HEK293T (cell line): ENCODE data around the gene LRRC7.

Experiments
- CTCF ChIA-PET: fragments of 350-600 bp; formaldehyde crosslinking; extraction: SDS; loops from one replicate; lab custom pipeline; 2021; ENCODE audit warnings: antibody characterized with exemption, inconsistent platforms; lab: Yijun Ruan, JAX
- POLR2A ChIA-PET: fragments of 350-600 bp; formaldehyde crosslinking; extraction: SDS; loops from one replicate; lab custom pipeline; 2020; ENCODE audit warnings: antibody characterized with exemption, inconsistent platforms; lab: Yijun Ruan, JAX
- DNase-seq: peaks from one replicate; pipeline ENCODE4 v3.0.0; 2012; ENCODE audit warnings: mixed read lengths; ENCODE audit errors: extremely low spot score
- ARNT ChIP-seq: fragments of 450-650 bp; IDR thresholded peaks from 2 replicates; pipeline ENCODE4 v1.6.1; 2017; ENCODE audit warnings: mild to moderate bottlenecking
- BHLHE40 ChIP-seq: fragments of 450-650 bp; IDR thresholded peaks from 2 replicates; pipeline ENCODE4 v1.6.1; 2016; ENCODE audit warnings: mild to moderate bottlenecking, moderate library complexity, borderline replicate concordance
- CTBP1 ChIP-seq: fragments of 450-650 bp; IDR thresholded peaks from 2 replicates; pipeline ENCODE4 v1.6.1; 2016; ENCODE audit warnings: borderline replicate concordance
- ELF4 ChIP-seq: fragments of 450-650 bp; IDR thresholded peaks from 2 replicates; pipeline ENCODE4 v1.6.1; 2017; ENCODE audit warnings: antibody characterized with exemption
- FOXA1 ChIP-seq: fragments of 450-650 bp; IDR thresholded peaks from 2 replicates; pipeline ENCODE4 v1.6.1; 2016; ENCODE audit warnings: mild to moderate bottlenecking
- FOXK2 ChIP-seq: fragments of 450-650 bp; IDR thresholded peaks from 2 replicates; pipeline ENCODE4 v1.6.1; 2016; ENCODE audit warnings: mild to moderate bottlenecking
- FOXM1 ChIP-seq: fragments of 450-650 bp; IDR thresholded peaks from 2 replicates; pipeline ENCODE4 v1.6.1; 2017; ENCODE audit warnings: mild to moderate bottlenecking, borderline replicate concordance
- HDGF ChIP-seq: fragments of 450-650 bp; IDR thresholded peaks from 2 replicates; pipeline ENCODE4 v1.6.1; 2017; ENCODE audit warnings: antibody characterized with exemption, borderline replicate concordance
- L3MBTL2 ChIP-seq: fragments of 450-650 bp; conservative IDR thresholded peaks from 2 replicates; pipeline ENCODE4 v1.6.1; 2016; ENCODE audit warnings: mild to moderate bottlenecking
- LEF1 ChIP-seq: fragments of 450-650 bp; IDR thresholded peaks from 2 replicates; pipeline ENCODE4 v1.6.1; 2017; ENCODE audit warnings: mild to moderate bottlenecking, borderline replicate concordance
- NFRKB ChIP-seq: fragments of 450-650 bp; IDR thresholded peaks from 2 replicates; pipeline ENCODE4 v1.6.1; 2016; ENCODE audit warnings: mild to moderate bottlenecking, moderate library complexity
- PKNOX1 ChIP-seq: fragments of 450-650 bp; IDR thresholded peaks from 2 replicates; pipeline ENCODE4 v1.6.1; 2016
- SP1 ChIP-seq: fragments of 450-650 bp; IDR thresholded peaks from 2 replicates; pipeline ENCODE4 v1.6.1; 2017
- SUZ12 ChIP-seq: fragments of 450-650 bp; IDR thresholded peaks from 2 replicates; pipeline ENCODE4 v1.6.1; 2016; ENCODE audit warnings: mild to moderate bottlenecking
- TARDBP ChIP-seq: fragments of 450-650 bp; IDR thresholded peaks from 2 replicates; pipeline ENCODE4 v1.6.1; 2016
- ZNF384 ChIP-seq: fragments of 450-650 bp; IDR thresholded peaks from 2 replicates; pipeline ENCODE4 v1.6.1; 2016

LRRC7 gene

GRCh38 chr1:69791311-69791710 lies 223.6 kb downstream of the LRRC7 start:
- DNase-seq: no peak
- ChIA-PET CTCF (no interaction called here), POLR2A (no interaction called here)
- TF ChIP-seq L3MBTL2 (no peak), TARDBP (no peak), ARNT (no peak), NFRKB (no peak), FOXK2 (no peak), SP1 (no peak), BHLHE40 (no peak), FOXM1 (no peak), HDGF (no peak), SUZ12 (no peak), FOXA1 (no peak), CTBP1 (no peak), ELF4 (no peak), ZNF384 (no peak), PKNOX1 (no peak), LEF1 (no peak)

- no peak for TF ChIP-seq FOXA1
- no peak for DNase-seq
- CTCF ChIA-PET: no interaction called here
- POLR2A ChIA-PET: no interaction called here
Observed at GRCh38 chr1:69794831-69795230, 227.1 kb downstream of the LRRC7 start.

DNA sequence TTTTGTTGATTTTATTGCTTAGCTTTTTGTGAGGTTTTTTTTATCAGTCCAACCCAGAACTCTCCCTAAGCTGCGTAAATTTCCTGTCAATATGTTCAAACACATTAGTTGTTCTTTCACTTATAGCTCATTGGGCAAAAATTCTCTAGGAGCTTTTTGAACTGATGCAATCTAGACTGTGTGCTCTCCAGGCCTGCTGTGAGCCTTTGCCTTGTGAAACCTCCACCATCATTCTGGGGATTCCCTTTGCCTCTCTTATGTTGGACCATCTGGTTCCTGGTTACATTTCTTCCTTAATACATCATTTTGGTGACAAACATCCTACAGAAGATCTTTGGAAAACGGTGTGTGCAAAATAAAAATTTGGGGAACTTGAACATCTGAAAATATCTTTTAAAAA lies 247.2 kb downstream of the LRRC7 start:
- no peak for DNase-seq
- TF ChIP-seq NFRKB: no peak
- TF ChIP-seq HDGF: no peak
- no peak for TF ChIP-seq SUZ12
- TF ChIP-seq ELF4: no peak
- no peak for TF ChIP-seq TARDBP
- no peak for TF ChIP-seq ARNT
- no peak for TF ChIP-seq FOXA1
- TF ChIP-seq ZNF384: no peak
- TF ChIP-seq L3MBTL2: no peak
- no peak for TF ChIP-seq FOXM1
- TF ChIP-seq FOXK2: no peak
- no peak for TF ChIP-seq PKNOX1
- no peak for TF ChIP-seq CTBP1
- TF ChIP-seq BHLHE40: no peak
- no peak for TF ChIP-seq LEF1
- TF ChIP-seq SP1: no peak
- ChIA-PET POLR2A (no interaction called here), CTCF (interaction anchor here (1.1 kb wide), 1 partner anchor 1215 kb away, joined by 3 read pairs; no protein-coding TSS in a partner anchor)

GRCh38 chr1:69824932-69825331 lies 257.2 kb downstream of the LRRC7 start:
- CTCF ChIA-PET: no interaction called here
- TF ChIP-seq ARNT (no peak), LEF1 (no peak), BHLHE40 (no peak), SP1 (no peak), L3MBTL2 (no peak), FOXM1 (no peak), TARDBP (no peak), FOXK2 (no peak), ELF4 (no peak), PKNOX1 (no peak), SUZ12 (no peak), FOXA1 (no peak)
- POLR2A ChIA-PET: no interaction called here
- DNase-seq: no peak

DNA sequence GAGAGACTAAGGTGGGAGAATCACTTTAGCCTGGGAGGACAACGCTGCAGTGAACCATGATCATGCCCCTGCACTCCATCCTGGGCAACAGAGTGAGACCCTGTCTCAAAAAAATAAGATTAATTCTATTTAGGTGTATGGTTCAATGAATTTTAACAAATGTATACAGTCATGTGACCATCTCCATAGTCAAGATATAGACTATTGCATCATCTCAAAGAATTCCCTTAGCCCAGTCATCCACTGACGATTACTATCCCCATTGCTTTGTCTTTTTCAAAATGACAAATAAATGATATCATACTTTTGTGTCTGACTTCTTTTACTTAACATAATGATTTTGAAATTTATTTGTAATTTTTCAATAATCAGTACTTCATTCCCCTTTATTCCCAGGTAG lies 260.0 kb downstream of the LRRC7 start:
- no peak for TF ChIP-seq FOXA1
- no peak for TF ChIP-seq BHLHE40
- no peak for DNase-seq
- ChIA-PET POLR2A (no interaction called here), CTCF (no interaction called here)

DNA sequence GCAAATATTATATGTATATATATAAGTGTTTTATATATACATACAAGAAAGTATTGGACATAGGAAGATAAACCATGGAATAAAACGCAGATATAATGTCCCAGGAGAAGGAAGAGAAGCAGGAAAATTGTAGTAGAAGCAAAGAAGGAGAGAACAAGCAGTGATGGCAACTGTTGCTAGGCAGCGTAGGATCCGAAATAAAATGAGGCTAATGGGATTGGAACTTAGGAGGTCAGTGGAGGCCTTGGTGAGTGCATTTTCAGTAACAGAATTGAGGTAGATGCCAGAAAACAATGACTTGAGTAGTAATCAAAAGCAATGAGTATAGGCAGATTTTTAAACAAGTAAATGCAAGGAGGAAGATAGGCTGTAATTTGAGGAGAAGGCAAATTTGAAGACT lies 265.8 kb downstream of the LRRC7 start:
- no peak for DNase-seq
- ChIA-PET CTCF (no interaction called here), POLR2A (no interaction called here)
- TF ChIP-seq CTBP1: no peak

DNA sequence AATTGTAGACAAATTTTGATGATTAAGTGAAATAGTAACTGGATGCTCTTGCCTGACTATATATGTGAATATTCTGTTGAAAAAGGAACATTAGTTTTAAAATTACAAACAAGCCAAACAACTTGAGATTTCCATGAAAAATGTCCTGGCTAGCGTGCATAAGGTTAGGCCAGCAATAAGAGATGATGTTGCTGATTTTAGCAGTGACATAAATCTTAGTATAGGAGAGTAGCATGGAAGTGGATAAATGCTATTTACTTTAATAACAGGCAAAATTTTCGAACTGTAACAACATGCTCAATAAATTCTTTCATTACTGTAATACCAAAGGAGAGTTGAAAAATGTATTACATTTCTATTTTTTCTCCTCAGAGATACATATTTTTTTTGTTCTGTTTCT lies 266.6 kb downstream of the LRRC7 start:
- CTCF ChIA-PET: no interaction called here
- POLR2A ChIA-PET: no interaction called here
- no peak for DNase-seq

More for the DNA sequence above, 266.6 kb downstream of the LRRC7 start:
- TF ChIP-seq ARNT (no peak), SUZ12 (no peak), SP1 (no peak), ZNF384 (no peak), LEF1 (no peak), TARDBP (no peak), HDGF (no peak)
